Measurements from ENCODE around the gene TSHZ2.

The TSHZ2 gene

GRCh38 chr20:53296025-53296424 lies 323.9 kb downstream of the TSHZ2 start:
- TF ChIP-seq CTCF (IDR thresholded peaks at IDR 0.05; ENCODE audit: low read depth, low read length), result no peak
- H3K4me3 ChIP-seq (ENCODE audit: low read depth, low read length), result no peak overlapping the region
- no peak for DNase-seq (ENCODE audit: low read depth, low spot score)
- in situ Hi-C loops (cut with HindIII; ENCODE audit: low sequenced_read_pairs), result no loop called here

- in situ Hi-C loops (cut with HindIII; ENCODE audit: low sequenced_read_pairs), result no loop called here
- DNase-seq (ENCODE audit: low read depth, low spot score), result no peak
- TF ChIP-seq CTCF (IDR thresholded peaks at IDR 0.05; ENCODE audit: low read depth, low read length), result no peak
- H3K4me3 ChIP-seq (ENCODE audit: low read depth, low read length), result no peak overlapping the region
Observed at GRCh38 chr20:53296451-53297153, 324.4 kb downstream of the TSHZ2 start.

GRCh38 chr20:53297154-53297529 lies 325.0 kb downstream of the TSHZ2 start:
- no peak for TF ChIP-seq CTCF (IDR thresholded peaks at IDR 0.05; ENCODE audit: low read depth, low read length)
- in situ Hi-C loops (cut with HindIII; ENCODE audit: low sequenced_read_pairs), result no loop called here
- DNase-seq (ENCODE audit: low read depth, low spot score), result no peak
- no peak overlapping the region for H3K4me3 ChIP-seq (ENCODE audit: low read depth, low read length)

- no peak overlapping the region for H3K4me3 ChIP-seq (ENCODE audit: low read depth, low read length)
- DNase-seq (ENCODE audit: low read depth, low spot score), result no peak
- no peak for TF ChIP-seq CTCF (IDR thresholded peaks at IDR 0.05; ENCODE audit: low read depth, low read length)
- in situ Hi-C loops (cut with HindIII; ENCODE audit: low sequenced_read_pairs), result no loop called here
Observed at GRCh38 chr20:53298260-53298659, 326.1 kb downstream of the TSHZ2 start.

- DNase-seq (ENCODE audit: low read depth, low spot score), result no peak
- TF ChIP-seq CTCF (IDR thresholded peaks at IDR 0.05; ENCODE audit: low read depth, low read length), result no peak
- in situ Hi-C loops (cut with HindIII; ENCODE audit: low sequenced_read_pairs), result no loop called here
- H3K4me3 ChIP-seq (ENCODE audit: low read depth, low read length), result no peak overlapping the region
Observed at GRCh38 chr20:53298911-53299310, 326.8 kb downstream of the TSHZ2 start.

GRCh38 chr20:53299831-53300230 lies 327.7 kb downstream of the TSHZ2 start:
- H3K4me3 ChIP-seq (ENCODE audit: low read depth, low read length), result no peak overlapping the region
- no peak for TF ChIP-seq CTCF (IDR thresholded peaks at IDR 0.05; ENCODE audit: low read depth, low read length)
- in situ Hi-C loops (cut with HindIII; ENCODE audit: low sequenced_read_pairs), result no loop called here
- DNase-seq (ENCODE audit: low read depth, low spot score), result no peak
